ENCODE data around the gene SCAPER. TPM values are rescaled to one million over a fixed set of nuclear protein-coding genes. Genes with fewer than 3 reads are reported as not detected.
A peak's percentile ranks its signal among the peaks of the same experiment; 100 is the strongest.

The SCAPER gene
- polyA plus RNA-seq, 1 experiment = 5.4 TPM

DNA sequence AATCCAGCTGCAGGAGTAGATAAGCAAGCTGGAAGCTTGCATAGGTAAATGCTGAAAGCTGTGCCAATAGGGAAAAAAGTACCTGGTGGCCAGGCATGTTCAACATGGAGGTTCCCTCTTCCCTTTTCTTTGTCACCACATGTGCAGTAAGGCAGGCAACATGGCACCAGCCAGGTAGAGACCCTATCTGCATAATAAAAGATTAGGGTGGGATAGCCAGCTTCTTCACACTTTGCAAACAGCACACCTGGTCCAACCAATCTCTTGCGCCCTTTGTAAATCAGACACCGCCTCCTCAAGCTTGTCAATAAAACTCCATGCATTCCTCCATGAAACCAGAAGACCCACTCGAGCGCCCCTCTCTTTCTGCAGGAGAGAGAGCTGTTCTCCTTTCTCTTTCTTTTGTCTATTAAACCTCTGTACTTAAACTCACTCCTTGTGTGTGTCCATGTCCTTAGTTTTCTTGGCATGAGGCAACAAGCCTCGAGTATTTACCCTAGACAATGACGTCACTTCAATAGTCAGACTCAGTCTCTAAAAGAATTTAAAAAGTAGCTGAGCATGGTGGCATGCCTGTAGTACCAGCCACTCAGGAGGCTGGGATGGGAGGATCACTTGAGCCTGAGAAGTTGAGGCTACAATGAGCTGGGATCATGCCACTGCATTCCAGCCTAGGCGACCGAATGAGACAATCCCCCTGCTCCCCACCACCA is 256.3 kb downstream of the SCAPER start:
- H3K27ac ChIP-seq (ENCODE audit: low read depth, low read length) = no peak overlapping the region
- CTCF ChIA-PET = no interaction called here
- DNase-seq (ENCODE audit: low read depth, low spot score) = no peak
- H3K4me3 ChIP-seq (ENCODE audit: low read depth, low read length) = no peak overlapping the region
- no peaks in the 10 kb centered on the region for H3K27me3 ChIP-seq (ENCODE audit: control insufficient read depth, insufficient read depth, low read length)
- no peaks in the 10 kb centered on the region for H3K9me3 ChIP-seq (ENCODE audit: control insufficient read depth, insufficient read depth, low read length)
- POLR2A ChIA-PET = no interaction called here
- TF ChIP-seq CTCF (IDR thresholded peaks at IDR 0.05; ENCODE audit: low read depth, low read length) = no peak

DNA sequence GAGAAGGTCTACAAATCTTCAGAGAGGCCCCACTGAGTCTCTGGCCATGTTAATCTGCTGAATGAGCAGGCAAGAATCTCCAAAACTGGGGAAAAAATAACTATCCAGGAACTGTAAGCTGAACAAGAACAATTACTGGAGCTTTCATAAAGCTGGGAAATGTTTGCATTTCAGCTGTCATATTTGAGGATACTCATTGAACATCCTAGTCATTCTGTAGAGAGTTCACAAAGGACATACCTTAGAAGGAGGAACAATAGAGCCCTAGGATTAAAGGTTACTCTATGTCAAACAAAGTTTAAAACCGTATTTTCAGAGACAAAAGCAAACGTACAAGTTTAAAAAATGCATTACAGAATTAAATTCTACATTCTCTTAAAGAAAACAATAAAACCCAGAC is 257.5 kb downstream of the SCAPER start:
- TF ChIP-seq CTCF (IDR thresholded peaks at IDR 0.05; ENCODE audit: low read depth, low read length) = no peak
- ChIA-PET POLR2A (no interaction called here), CTCF (no interaction called here)
- Histone ChIP-seq H3K9me3 (ENCODE audit: control insufficient read depth, insufficient read depth, low read length) (no peaks in the 10 kb centered on the region), H3K27me3 (ENCODE audit: control insufficient read depth, insufficient read depth, low read length) (no peaks in the 10 kb centered on the region), H3K27ac (ENCODE audit: low read depth, low read length) (no peak overlapping the region), H3K4me3 (ENCODE audit: low read depth, low read length) (no peak overlapping the region)
- DNase-seq (ENCODE audit: low read depth, low spot score) = no peak

- POLR2A ChIA-PET = interaction anchor here (1.1 kb wide), 1 partner anchor 218 kb away, joined by 3 read pairs; no protein-coding TSS in a partner anchor
- Histone ChIP-seq H3K27me3 (ENCODE audit: control insufficient read depth, insufficient read depth, low read length) (no peaks in the 10 kb centered on the region), H3K27ac (ENCODE audit: low read depth, low read length) (no peak overlapping the region), H3K4me3 (ENCODE audit: low read depth, low read length) (no peak overlapping the region), H3K9me3 (ENCODE audit: control insufficient read depth, insufficient read depth, low read length) (no peaks in the 10 kb centered on the region)
- TF ChIP-seq CTCF (IDR thresholded peaks at IDR 0.05; ENCODE audit: low read depth, low read length) = no peak
- DNase-seq (ENCODE audit: low read depth, low spot score) = no peak
- CTCF ChIA-PET = no interaction called here
Measured at GRCh38 chr15:76644646-76645045, 260.5 kb downstream of the SCAPER start.

GRCh38 chr15:76642671-76643070 is 262.5 kb downstream of the SCAPER start:
- ChIA-PET CTCF (no interaction called here), POLR2A (interaction anchor here (0.6 kb wide), 1 partner anchor 446 kb away, joined by 13 read pairs; no protein-coding TSS in a partner anchor)
- no peak for DNase-seq (ENCODE audit: low read depth, low spot score)
- H3K27ac ChIP-seq (ENCODE audit: low read depth, low read length) = no peak overlapping the region
- H3K9me3 ChIP-seq (ENCODE audit: control insufficient read depth, insufficient read depth, low read length) = no peaks in the 10 kb centered on the region
- H3K4me3 ChIP-seq (ENCODE audit: low read depth, low read length) = no peak overlapping the region
- no peaks in the 10 kb centered on the region for H3K27me3 ChIP-seq (ENCODE audit: control insufficient read depth, insufficient read depth, low read length)
- peak; percentile 26 for TF ChIP-seq CTCF (IDR thresholded peaks at IDR 0.05; ENCODE audit: low read depth, low read length)

DNA sequence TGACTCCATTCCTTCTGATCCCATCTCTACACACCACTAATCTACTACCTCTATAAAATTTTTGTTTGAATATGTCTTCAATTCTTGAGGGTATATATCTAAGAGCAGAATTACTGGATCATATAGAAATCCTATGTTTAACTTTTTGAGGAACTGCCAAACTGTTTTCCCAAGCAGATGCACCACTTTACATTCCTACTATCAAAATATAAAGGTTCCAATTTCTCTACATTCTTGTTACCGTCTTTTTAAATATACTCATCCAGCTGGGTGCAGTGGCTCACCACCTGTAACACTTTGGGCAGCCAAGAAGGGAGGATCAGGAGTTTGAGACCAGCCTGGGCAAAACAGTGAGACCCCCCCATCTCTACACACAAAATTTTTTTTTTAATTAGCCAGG is 268.0 kb downstream of the SCAPER start:
- DNase-seq (ENCODE audit: low read depth, low spot score) = no peak
- POLR2A ChIA-PET = no interaction called here
- Histone ChIP-seq H3K4me3 (ENCODE audit: low read depth, low read length) (no peak overlapping the region), H3K27me3 (ENCODE audit: control insufficient read depth, insufficient read depth, low read length) (no peaks in the 10 kb centered on the region), H3K27ac (ENCODE audit: low read depth, low read length) (no peak overlapping the region), H3K9me3 (ENCODE audit: control insufficient read depth, insufficient read depth, low read length) (peaks cover 3% of the 10 kb centered on the region)
- no peak for TF ChIP-seq CTCF (IDR thresholded peaks at IDR 0.05; ENCODE audit: low read depth, low read length)
- CTCF ChIA-PET = no interaction called here
